ENCODE results near the gene LEF1. TPM values are rescaled to one million over a fixed set of nuclear protein-coding genes. Genes with fewer than 3 reads are reported as not detected.

LEF1 gene
- total RNA-seq, 2 donors from 2014 or later: 22.4 to 26.8 TPM

GRCh38 chr4:108155373-108155772 is 13.4 kb downstream of the LEF1 start:
- WGBS: 52% methylated on average over 7 of the region's 7 CpGs
- no peaks in the 10 kb centered on the region for H3K27me3 ChIP-seq (replicated peaks; ENCODE audit: insufficient read depth)
- no peak for DNase-seq (ENCODE audit: low spot score)
- no peaks in the 10 kb centered on the region for H3K4me1 ChIP-seq (replicated peaks)
- H3K9me3 ChIP-seq: no peaks in the 10 kb centered on the region
- H3K4me3 ChIP-seq: no peak overlapping the region
- TF ChIP-seq POLR2A (IDR thresholded peaks at IDR 0.05) (no peak), POLR2AphosphoS5 (IDR thresholded peaks at IDR 0.05) (no peak), CTCF (IDR thresholded peaks at IDR 0.05) (no peak)
- intact Hi-C loops (cut with DNase I): no loop called here
- no peaks in the 10 kb centered on the region for H3K36me3 ChIP-seq
- no peak overlapping the region for H3K27ac ChIP-seq

GRCh38 chr4:108152980-108153379 is 15.8 kb downstream of the LEF1 start:
- no peak for TF ChIP-seq POLR2AphosphoS5 (IDR thresholded peaks at IDR 0.05)
- TF ChIP-seq POLR2A (IDR thresholded peaks at IDR 0.05): no peak
- no peak for TF ChIP-seq CTCF (IDR thresholded peaks at IDR 0.05)
- WGBS: 81% methylated on average over 1 of the region's 1 CpG
- Histone ChIP-seq H3K27me3 (replicated peaks; ENCODE audit: insufficient read depth) (no peaks in the 10 kb centered on the region), H3K9me3 (no peaks in the 10 kb centered on the region), H3K27ac (no peak overlapping the region), H3K4me3 (no peak overlapping the region), H3K36me3 (no peaks in the 10 kb centered on the region), H3K4me1 (replicated peaks) (no peaks in the 10 kb centered on the region)
- DNase-seq (ENCODE audit: low spot score): no peak
- intact Hi-C loops (cut with DNase I): no loop called here

GRCh38 chr4:108149588-108150380 is 18.9 kb downstream of the LEF1 start:
- Histone ChIP-seq H3K27ac (no peak overlapping the region), H3K4me3 (no peak overlapping the region), H3K36me3 (no peaks in the 10 kb centered on the region), H3K4me1 (replicated peaks) (no peaks in the 10 kb centered on the region), H3K27me3 (replicated peaks; ENCODE audit: insufficient read depth) (no peaks in the 10 kb centered on the region), H3K9me3 (no peaks in the 10 kb centered on the region)
- WGBS: 51% methylated on average over 3 of the region's 3 CpGs
- intact Hi-C loops (cut with DNase I): no loop called here
- no peak for DNase-seq (ENCODE audit: low spot score)
- no peak for TF ChIP-seq POLR2A (IDR thresholded peaks at IDR 0.05)
- no peak for TF ChIP-seq CTCF (IDR thresholded peaks at IDR 0.05)
- no peak for TF ChIP-seq POLR2AphosphoS5 (IDR thresholded peaks at IDR 0.05)

GRCh38 chr4:108148316-108148715 is 20.4 kb downstream of the LEF1 start:
- H3K4me1 ChIP-seq (replicated peaks): no peaks in the 10 kb centered on the region
- intact Hi-C loops (cut with DNase I): no loop called here
- 98% methylated on average over 1 of the region's 1 CpG for WGBS
- no peak overlapping the region for H3K4me3 ChIP-seq
- no peaks in the 10 kb centered on the region for H3K27me3 ChIP-seq (replicated peaks; ENCODE audit: insufficient read depth)
- DNase-seq (ENCODE audit: low spot score): no peak
- no peaks in the 10 kb centered on the region for H3K36me3 ChIP-seq
- H3K27ac ChIP-seq: no peak overlapping the region
- H3K9me3 ChIP-seq: no peaks in the 10 kb centered on the region
- no peak for TF ChIP-seq CTCF (IDR thresholded peaks at IDR 0.05)
- no peak for TF ChIP-seq POLR2A (IDR thresholded peaks at IDR 0.05)
- no peak for TF ChIP-seq POLR2AphosphoS5 (IDR thresholded peaks at IDR 0.05)

- Histone ChIP-seq H3K27me3 (replicated peaks; ENCODE audit: insufficient read depth) (no peaks in the 10 kb centered on the region), H3K4me1 (replicated peaks) (no peaks in the 10 kb centered on the region), H3K36me3 (no peaks in the 10 kb centered on the region), H3K9me3 (no peaks in the 10 kb centered on the region), H3K27ac (no peak overlapping the region), H3K4me3 (no peak overlapping the region)
- TF ChIP-seq POLR2A (IDR thresholded peaks at IDR 0.05) (no peak), CTCF (IDR thresholded peaks at IDR 0.05) (no peak), POLR2AphosphoS5 (IDR thresholded peaks at IDR 0.05) (no peak)
- DNase-seq (ENCODE audit: low spot score): no peak
- WGBS: 72% methylated on average over 5 of the region's 5 CpGs
- intact Hi-C loops (cut with DNase I): no loop called here
Observed at GRCh38 chr4:108146819-108147218, 21.9 kb downstream of the LEF1 start.

Data from prostate gland (tissue), 2 donors.